Gastroesophageal sphincter (tissue), 4 donors: ENCODE data around the gene CCDC91. TPM values are rescaled to one million over a fixed set of nuclear protein-coding genes. Genes with fewer than 3 reads are reported as not detected.

Source experiments
- ATAC-seq: fragments of 150-250 bp; one replicate; pipeline ENCODE4 v1.9.1; 2016; ENCODE audit warnings: mild to moderate bottlenecking, moderate library complexity
- H3K27ac ChIP-seq, 4 donors: fragments of 200-600 bp; sonication (generic) in 3 of 4; 1 replicate in 3 of 4; 2 replicates in 1 of 4; pipeline ENCODE4 v1.5.1; 2016 to 2019
- H3K27me3 ChIP-seq: fragments of 200-600 bp; sonication (generic); one replicate; pipeline ENCODE4 v1.5.1; 2019
- H3K36me3 ChIP-seq, 2 donors: fragments of 200-600 bp; sonication (generic); one replicate each; pipeline ENCODE4 v1.5.1; 2019; ENCODE audit warnings: control low read depth in 1 of 2
- H3K4me1 ChIP-seq, 3 donors: fragments of 200-600 bp; sonication (generic); 1 replicate in 2 of 3; 2 replicates in 1 of 3; pipeline ENCODE4 v1.5.1; 2016 to 2019; ENCODE audit warnings: control low read depth in 2 of 3
- H3K4me3 ChIP-seq, 2 donors: fragments of 200-600 bp; sonication (generic); one replicate each; pipeline ENCODE4 v1.5.1; 2019; ENCODE audit warnings: mild to moderate bottlenecking in 1 of 2, moderate library complexity in 1 of 2
- H3K9me3 ChIP-seq, 3 donors: fragments of 200-600 bp; sonication (generic); one replicate each; pipeline ENCODE4 v1.5.1; 2017 to 2019; ENCODE audit warnings: control low read depth in 2 of 3
- EP300 ChIP-seq: sonication (generic); formaldehyde crosslinking; IDR thresholded peaks from one replicate; pipeline ENCODE4 v1.6.1; 2017; ENCODE audit warnings: antibody characterized with exemption, mild to moderate bottlenecking
- POLR2A ChIP-seq, 2 donors: fragments of 450-650 bp; IDR thresholded peaks; one replicate each; pipeline ENCODE4 v1.6.1; 2017; ENCODE audit warnings: antibody characterized with exemption in 2 of 2, mild to moderate bottlenecking in 2 of 2, moderate library complexity in 1 of 2
- POLR2AphosphoS5 ChIP-seq: sonication (generic); formaldehyde crosslinking; IDR thresholded peaks from one replicate; pipeline ENCODE4 v1.6.1; 2017; ENCODE audit warnings: antibody characterized with exemption
- WGBS, 2 donors: methylation state at CpG; one replicate each; pipeline ENCODE4 v1.1.5; 2018; ENCODE audit warnings: low coverage in 1 of 2; 5-methylcytosine and 5-hydroxymethylcytosine counted together
- total RNA-seq, 4 donors: library from RNA; depleted of rRNA; stranded (reverse); fragments of >200 nt; gene quantifications; one replicate each; pipeline ENCODE4 v1.1.0, GENCODE V29; 2016
- TF ChIP-seq, protein P1 (sequence below), 4 experiments: fragments of 200-600 bp in 2 of 4; fragments of 450-650 bp in 2 of 4; sonication (generic) in 1 of 4; IDR thresholded peaks; one replicate each; pipeline ENCODE4 v1.5.1; 2017 to 2019; ENCODE audit warnings: antibody characterized with exemption in 4 of 4, mild to moderate bottlenecking in 2 of 4, moderate library complexity in 2 of 4

Gene CCDC91
- total RNA-seq, 4 donors from 2014 or later, result 53.1 to 93.4 (median 64.0) TPM

DNA sequence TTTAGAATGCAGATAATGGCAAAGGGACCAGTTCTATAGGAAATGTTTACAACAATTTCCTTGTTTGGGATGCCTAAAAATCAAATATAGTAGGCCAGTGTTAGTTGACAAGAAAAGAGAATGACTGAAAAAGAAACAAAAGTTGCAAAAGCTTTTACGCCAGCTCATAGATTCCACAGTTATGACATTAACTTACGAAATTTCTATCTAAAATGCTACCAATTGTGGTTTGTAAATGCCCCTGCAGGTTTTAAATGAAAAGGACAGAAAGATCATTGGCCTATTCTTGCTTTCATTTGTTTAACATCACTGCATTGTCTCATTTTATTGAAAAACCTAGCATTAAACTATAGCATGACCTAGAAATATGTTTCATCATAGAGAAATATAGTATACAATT is 345.8 kb downstream of the CCDC91 start:
- no peak for ATAC-seq
- Histone ChIP-seq H3K9me3 (no peaks in the 10 kb centered on the region), H3K4me3 (no peak overlapping the region), H3K36me3 (no peaks in the 10 kb centered on the region), H3K4me1 (peaks cover 0 to 12% (median 0%) of the 10 kb centered on the region in 3 donors), H3K27me3 (no peaks in the 10 kb centered on the region), H3K27ac (no peak overlapping the region)
- 72 to 82% methylated on average over 2 of the region's 2 CpGs for WGBS, 2 donors
- TF ChIP-seq, protein P1, sequence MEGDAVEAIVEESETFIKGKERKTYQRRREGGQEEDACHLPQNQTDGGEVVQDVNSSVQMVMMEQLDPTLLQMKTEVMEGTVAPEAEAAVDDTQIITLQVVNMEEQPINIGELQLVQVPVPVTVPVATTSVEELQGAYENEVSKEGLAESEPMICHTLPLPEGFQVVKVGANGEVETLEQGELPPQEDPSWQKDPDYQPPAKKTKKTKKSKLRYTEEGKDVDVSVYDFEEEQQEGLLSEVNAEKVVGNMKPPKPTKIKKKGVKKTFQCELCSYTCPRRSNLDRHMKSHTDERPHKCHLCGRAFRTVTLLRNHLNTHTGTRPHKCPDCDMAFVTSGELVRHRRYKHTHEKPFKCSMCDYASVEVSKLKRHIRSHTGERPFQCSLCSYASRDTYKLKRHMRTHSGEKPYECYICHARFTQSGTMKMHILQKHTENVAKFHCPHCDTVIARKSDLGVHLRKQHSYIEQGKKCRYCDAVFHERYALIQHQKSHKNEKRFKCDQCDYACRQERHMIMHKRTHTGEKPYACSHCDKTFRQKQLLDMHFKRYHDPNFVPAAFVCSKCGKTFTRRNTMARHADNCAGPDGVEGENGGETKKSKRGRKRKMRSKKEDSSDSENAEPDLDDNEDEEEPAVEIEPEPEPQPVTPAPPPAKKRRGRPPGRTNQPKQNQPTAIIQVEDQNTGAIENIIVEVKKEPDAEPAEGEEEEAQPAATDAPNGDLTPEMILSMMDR (IDR thresholded peaks at IDR 0.05), result no peak
- TF ChIP-seq EP300 (no peak), POLR2AphosphoS5 (no peak), POLR2A (IDR thresholded peaks at IDR 0.05) (no peak)

- no peak for ATAC-seq
- 86 to 91% methylated on average over 1 of the region's 1 CpG for WGBS, 2 donors
- H3K9me3 ChIP-seq, result no peaks in the 10 kb centered on the region
- H3K4me3 ChIP-seq, result no peak overlapping the region
- TF ChIP-seq POLR2AphosphoS5, result no peak
- no peak for TF ChIP-seq POLR2A (IDR thresholded peaks at IDR 0.05)
- TF ChIP-seq, protein P1 (IDR thresholded peaks at IDR 0.05), result no peak
- TF ChIP-seq EP300, result no peak
- H3K36me3 ChIP-seq, result no peaks in the 10 kb centered on the region
- H3K4me1 ChIP-seq, result peaks cover 0 to 12% (median 0%) of the 10 kb centered on the region in 3 donors
- peak overlapping the region in 1 of 4 donors; percentile 20 for H3K27ac ChIP-seq
- no peaks in the 10 kb centered on the region for H3K27me3 ChIP-seq
Observed at GRCh38 chr12:28537474-28537873, 347.2 kb downstream of the CCDC91 start.

- WGBS, 2 donors, result 91 to 94% methylated on average over 4 of the region's 4 CpGs
- Histone ChIP-seq H3K4me1 (peaks cover 0 to 12% (median 0%) of the 10 kb centered on the region in 3 donors), H3K27ac (no peak overlapping the region), H3K36me3 (no peaks in the 10 kb centered on the region), H3K9me3 (no peaks in the 10 kb centered on the region), H3K27me3 (no peaks in the 10 kb centered on the region), H3K4me3 (no peak overlapping the region)
- ATAC-seq, result no peak
- TF ChIP-seq, protein P1 (IDR thresholded peaks at IDR 0.05), result no peak
- TF ChIP-seq POLR2AphosphoS5, result no peak
- TF ChIP-seq EP300, result no peak
- no peak for TF ChIP-seq POLR2A (IDR thresholded peaks at IDR 0.05)
Observed at GRCh38 chr12:28539691-28540323, 349.6 kb downstream of the CCDC91 start.

DNA sequence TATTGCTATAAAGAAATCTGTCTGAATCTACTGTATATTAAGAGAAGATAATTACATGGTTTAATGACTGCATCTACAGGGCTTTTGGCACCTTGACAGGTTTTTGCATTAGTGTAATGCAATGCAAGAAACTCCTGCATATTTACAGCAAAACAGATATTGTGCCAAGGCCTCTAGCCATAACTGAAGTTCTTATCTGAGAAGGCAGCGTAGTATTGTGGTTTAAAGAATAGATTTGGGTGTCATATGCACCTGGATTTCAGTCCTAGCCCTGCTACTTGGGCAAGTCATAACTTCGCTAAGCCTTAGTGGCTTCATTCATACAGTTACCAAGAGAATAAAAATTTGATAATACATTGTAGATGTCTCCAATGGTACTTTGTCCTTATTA is 350.1 kb downstream of the CCDC91 start:
- no peak for TF ChIP-seq POLR2A (IDR thresholded peaks at IDR 0.05)

DNA sequence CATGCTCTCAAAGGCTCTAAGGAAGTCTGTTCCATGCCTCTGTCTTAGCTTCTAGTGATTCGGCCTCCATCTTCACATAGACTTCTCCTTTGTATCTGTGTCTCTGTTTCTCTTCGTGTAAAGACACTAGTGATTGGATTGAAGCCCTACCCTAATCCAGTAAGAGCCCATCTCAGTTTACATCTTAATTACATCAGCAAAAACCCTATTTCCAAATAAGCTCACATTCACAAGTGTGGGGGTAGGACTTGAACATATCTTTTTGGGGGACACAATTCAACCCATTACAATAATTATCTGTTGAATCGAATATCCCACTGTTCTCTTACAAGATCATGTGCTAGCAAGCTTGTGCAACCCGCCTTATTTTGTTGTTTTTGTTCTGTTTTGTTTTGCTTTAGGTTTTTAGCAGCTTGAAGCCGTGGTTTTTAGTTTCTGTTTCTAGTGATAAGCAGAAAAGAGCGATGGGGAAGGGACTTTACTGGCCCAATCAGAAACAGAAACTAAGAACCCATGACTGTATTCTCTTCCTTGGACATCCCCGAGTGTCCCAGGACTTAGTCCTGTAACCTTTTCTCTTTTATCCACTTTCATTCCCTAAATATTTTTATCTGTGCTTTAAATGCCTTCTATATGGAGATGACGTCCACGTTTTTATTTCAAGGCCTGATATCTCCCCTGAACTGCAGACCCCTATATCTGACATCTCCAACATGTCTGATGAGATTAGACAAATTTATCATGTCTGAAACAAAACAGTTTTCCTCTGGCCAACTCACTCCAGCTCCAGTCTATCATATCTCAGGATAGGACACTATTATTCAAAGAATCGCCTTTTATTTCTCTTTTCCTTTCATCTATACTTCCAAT is 353.0 kb downstream of the CCDC91 start:
- no peaks in the 10 kb centered on the region for H3K36me3 ChIP-seq
- peaks cover 0 to 12% (median 0%) of the 10 kb centered on the region in 3 donors for H3K4me1 ChIP-seq
- no peaks in the 10 kb centered on the region for H3K9me3 ChIP-seq
- TF ChIP-seq, protein P1 (IDR thresholded peaks at IDR 0.05), result no peak
- TF ChIP-seq POLR2AphosphoS5, result no peak
- no peak for TF ChIP-seq EP300
- TF ChIP-seq POLR2A (IDR thresholded peaks at IDR 0.05), result no peak
- ATAC-seq, result no peak
- no peak overlapping the region for H3K27ac ChIP-seq
- WGBS, 2 donors, result 89 to 92% methylated on average over 8 to 10 of the region's 10 CpGs
- no peak overlapping the region for H3K4me3 ChIP-seq
- H3K27me3 ChIP-seq, result no peaks in the 10 kb centered on the region

More for the DNA sequence above, 350.1 kb downstream of the CCDC91 start:
- Histone ChIP-seq H3K4me3 (no peak overlapping the region), H3K27me3 (no peaks in the 10 kb centered on the region), H3K9me3 (no peaks in the 10 kb centered on the region), H3K4me1 (peaks cover 0 to 14% (median 0%) of the 10 kb centered on the region in 3 donors), H3K36me3 (no peaks in the 10 kb centered on the region), H3K27ac (no peak overlapping the region)
- ATAC-seq, result no peak
- WGBS, 2 donors, result 100% methylated on average over 2 of the region's 2 CpGs
